IMR-90 (cell line): ENCODE data around the gene UBE2G1. TPM values are rescaled to one million over a fixed set of nuclear protein-coding genes. Genes with fewer than 3 reads are reported as not detected.

Experiments used
- ATAC-seq: fragments of 200-7000 bp; cut with Tn5 transposase; 2 replicates; pipeline ENCODE4 v1.9.1; 2020; ENCODE audit warnings: low read depth, mild to moderate bottlenecking, moderate library complexity
- BruUV-seq: library from RNA; stranded (reverse); fragments of 400-500 nt; replicated peaks from 2 replicates; lab custom pipeline; 2021; lab: Mats Ljungman, UMichigan
- CTCF ChIA-PET: fragments of 300-600 bp; formaldehyde crosslinking; extraction: SDS; loops from one replicate; lab custom pipeline; 2021; ENCODE audit warnings: antibody characterized with exemption; lab: Yijun Ruan, JAX
- POLR2A ChIA-PET: fragments of 300-600 bp; sonication (Branson Sonifier 250); formaldehyde crosslinking; loops from one replicate; lab custom pipeline; 2022; ENCODE audit warnings: antibody characterized with exemption; ENCODE audit not compliant: unreplicated experiment; lab: Charles Lee
- DNase-seq: peaks from one replicate; pipeline ENCODE4 v3.0.0; 2013
- H2AFZ ChIP-seq: replicated peaks from 2 replicates; pipeline ENCODE3; 2013; ENCODE audit warnings: low read length, mild to moderate bottlenecking; ENCODE audit not compliant: poor library complexity
- H2AK5ac ChIP-seq: 2 replicates; pipeline ENCODE4 v1.6.1; 2013; ENCODE audit warnings: low read depth, low read length, inconsistent platforms
- H2AK9ac ChIP-seq: replicated peaks from 2 replicates; pipeline ENCODE3; 2013; ENCODE audit warnings: mild to moderate bottlenecking, low read depth, low read length, moderate library complexity; ENCODE audit not compliant: poor library complexity
- H2BK120ac ChIP-seq: 2 replicates; pipeline ENCODE4 v1.6.1; 2013; ENCODE audit warnings: low read depth, low read length, inconsistent platforms
- H2BK15ac ChIP-seq: 3 replicates; pipeline ENCODE4 v1.6.1; 2013; ENCODE audit warnings: low read depth, low read length, inconsistent platforms
- H2BK20ac ChIP-seq: 2 replicates; pipeline ENCODE4 v1.6.1; 2013; ENCODE audit warnings: low read depth, mild to moderate bottlenecking, inconsistent platforms, low read length, moderate library complexity
- H2BK5ac ChIP-seq: 2 replicates; pipeline ENCODE4 v1.6.1; 2013; ENCODE audit warnings: mild to moderate bottlenecking, low read depth, low read length, inconsistent platforms; ENCODE audit not compliant: poor library complexity, severe bottlenecking
- H3K14ac ChIP-seq: replicated peaks from 2 replicates; pipeline ENCODE4 v1.6.1; 2013; ENCODE audit warnings: low read depth, low read length, inconsistent platforms
- H3K18ac ChIP-seq: 2 replicates; pipeline ENCODE4 v1.6.1; 2013; ENCODE audit warnings: low read depth, low read length, control low read depth
- H3K23ac ChIP-seq: 2 replicates; pipeline ENCODE4 v1.6.1; 2013; ENCODE audit warnings: low read depth, low read length, inconsistent platforms
- H3K27ac ChIP-seq: 2 replicates; pipeline ENCODE4 v1.5.1; 2013; ENCODE audit warnings: mild to moderate bottlenecking, control low read depth, low read length; ENCODE audit not compliant: insufficient read depth
- H3K27me3 ChIP-seq: 2 replicates; pipeline ENCODE4 v1.6.1; 2013; ENCODE audit warnings: low read length; ENCODE audit not compliant: control insufficient read depth, insufficient read depth
- H3K36me3 ChIP-seq: 2 replicates; pipeline ENCODE4 v1.6.1; 2013; ENCODE audit warnings: low read length, mixed read lengths; ENCODE audit not compliant: control insufficient read depth, insufficient read depth
- H3K4ac ChIP-seq: 2 replicates; pipeline ENCODE4 v1.6.1; 2013; ENCODE audit warnings: low read depth, low read length, inconsistent platforms
- H3K4me1 ChIP-seq: 2 replicates; pipeline ENCODE4 v1.6.1; 2013; ENCODE audit warnings: low read length, mixed read lengths; ENCODE audit not compliant: control insufficient read depth, insufficient read depth
- H3K4me2 ChIP-seq: 2 replicates; pipeline ENCODE4 v1.6.1; 2013; ENCODE audit warnings: low read depth, mild to moderate bottlenecking, control low read depth, low read length, moderate library complexity
- H3K4me3 ChIP-seq: 2 replicates; pipeline ENCODE4 v1.5.1; 2013; ENCODE audit warnings: low read depth, mild to moderate bottlenecking, control low read depth, low read length, moderate library complexity; ENCODE audit not compliant: insufficient read depth
- H3K56ac ChIP-seq: 2 replicates; pipeline ENCODE4 v1.6.1; 2013; ENCODE audit warnings: low read length, inconsistent platforms; ENCODE audit not compliant: insufficient read depth; ENCODE audit errors: extremely low read depth
- H3K79me1 ChIP-seq, 2 experiments: 2 replicates each; pipeline ENCODE4 v1.6.1; 2013; ENCODE audit warnings: low read length in 2 of 2, inconsistent platforms in 1 of 2, low read depth in 1 of 2
- H3K9ac ChIP-seq: 2 replicates; pipeline ENCODE4 v1.6.1; 2013; ENCODE audit warnings: low read depth, low read length, control low read depth
- H3K9me1 ChIP-seq: 2 replicates; pipeline ENCODE4 v1.6.1; 2013; ENCODE audit warnings: low read length, inconsistent platforms; ENCODE audit not compliant: insufficient read depth
- H3K9me3 ChIP-seq: 2 replicates; pipeline ENCODE4 v1.6.1; 2013; ENCODE audit warnings: low read length; ENCODE audit not compliant: control insufficient read depth, insufficient read depth
- H4K20me1 ChIP-seq: 2 replicates; pipeline ENCODE4 v1.6.1; 2013; ENCODE audit warnings: low read length, inconsistent platforms; ENCODE audit not compliant: insufficient read depth
- H4K5ac ChIP-seq: 2 replicates; pipeline ENCODE4 v1.6.1; 2013; ENCODE audit warnings: mild to moderate bottlenecking, low read depth, low read length, control low read depth
- H4K8ac ChIP-seq, 2 experiments: 2 replicates each; pipeline ENCODE4 v1.6.1; 2013; ENCODE audit warnings: low read depth in 2 of 2, low read length in 2 of 2, control low read depth in 1 of 2, inconsistent platforms in 1 of 2
- H4K91ac ChIP-seq: 2 replicates; pipeline ENCODE4 v1.6.1; 2013; ENCODE audit warnings: low read depth, low read length, inconsistent platforms; ENCODE audit not compliant: insufficient read depth
- BHLHE40 ChIP-seq: fragments of 150-350 bp; IDR thresholded peaks from 2 replicates; pipeline ENCODE4 v1.6.1; 2016; ENCODE audit warnings: mild to moderate bottlenecking, low read depth, low read length
- CEBPB ChIP-seq: IDR thresholded peaks from 2 replicates; pipeline ENCODE4 v1.6.1; 2012; ENCODE audit warnings: low read depth, low read length, improper control_type of control experiment
- CHD1 ChIP-seq: IDR thresholded peaks from 2 replicates; pipeline ENCODE4 v1.6.1; 2012; ENCODE audit warnings: low read depth, low read length, improper control_type of control experiment
- FOS ChIP-seq: fragments of 150-350 bp; IDR thresholded peaks from 2 replicates; pipeline ENCODE4 v1.6.1; 2016; ENCODE audit warnings: low read depth, low read length
- MAFK ChIP-seq: IDR thresholded peaks from 2 replicates; pipeline ENCODE4 v1.6.1; 2012; ENCODE audit warnings: low read depth, low read length, improper control_type of control experiment
- MAZ ChIP-seq: IDR thresholded peaks from 2 replicates; pipeline ENCODE4 v1.6.1; 2012; ENCODE audit warnings: low read depth, mild to moderate bottlenecking, low read length, improper control_type of control experiment, moderate library complexity, borderline replicate concordance
- MXI1 ChIP-seq: IDR thresholded peaks from 2 replicates; pipeline ENCODE4 v1.6.1; 2012; ENCODE audit warnings: low read depth, mild to moderate bottlenecking, low read length, moderate library complexity, borderline replicate concordance
- NFE2L2 ChIP-seq: fragments of 150-350 bp; IDR thresholded peaks from 2 replicates; pipeline ENCODE4 v1.6.1; 2016; ENCODE audit warnings: low read depth, mild to moderate bottlenecking, low read length
- POLR2A ChIP-seq: IDR thresholded peaks from 2 replicates; pipeline ENCODE4 v1.6.1; 2012; ENCODE audit warnings: mild to moderate bottlenecking, low read depth, low read length
- RAD21 ChIP-seq: IDR thresholded peaks from 2 replicates; pipeline ENCODE4 v1.6.1; 2012; ENCODE audit warnings: low read length, improper control_type of control experiment
- RCOR1 ChIP-seq: IDR thresholded peaks from 2 replicates; pipeline ENCODE4 v1.6.1; 2012; ENCODE audit warnings: mild to moderate bottlenecking, low read length, improper control_type of control experiment; ENCODE audit not compliant: insufficient replicate concordance
- RFX5 ChIP-seq: IDR thresholded peaks from 2 replicates; pipeline ENCODE4 v1.8.0; 2012; ENCODE audit warnings: low read depth, mild to moderate bottlenecking, low read length, moderate library complexity
- SMC3 ChIP-seq: fragments of 150-350 bp; IDR thresholded peaks from 2 replicates; pipeline ENCODE4 v1.6.1; 2016; ENCODE audit warnings: low read depth, mild to moderate bottlenecking, antibody characterized with exemption, low read length, moderate library complexity
- WGBS, 2 experiments: methylation state at CpG; one replicate each; pipeline versions ENCODE4 v1.1.5 to v1.1.7; 2013; ENCODE audit warnings: missing lambda C conversion rate in 2 of 2; ENCODE audit not compliant: insufficient read length in 1 of 2; ENCODE audit errors: extremely low coverage in 2 of 2; 5-methylcytosine and 5-hydroxymethylcytosine counted together
- dilution Hi-C: fragments of 300-500 bp; cut with HindIII; formaldehyde crosslinking; loops from one replicate; pipeline ENCODE4 v1.14.3; 2018; ENCODE audit warnings: low sequenced_read_pairs; ENCODE audit not compliant: unreplicated experiment
- in situ Hi-C: fragments of 300-500 bp; cut with MboI; formaldehyde crosslinking; loops from 3 replicates; pipeline ENCODE4 v1.14.3; 2019; ENCODE audit warnings: low sequenced_read_pairs, inconsistent platforms, mixed read lengths
- intact Hi-C: fragments of 100-400 bp; cut with micrococcal nuclease; formaldehyde crosslinking; loops from 2 replicates; pipeline ENCODE4 v1.10.0; 2022
- polyA plus RNA-seq, 3 experiments: library from polyadenylated mRNA; depleted of rRNA; stranded (reverse); fragments of >200 nt; gene quantifications; 2 replicates each; pipeline ENCODE4 v1.2.3, GENCODE V29; 2012; ENCODE audit warnings: low replicate concordance in 1 of 3
- total RNA-seq: library from RNA; depleted of rRNA; stranded (reverse); fragments of >200 nt; gene quantifications from 2 replicates; pipeline ENCODE4 v1.2.3, GENCODE V29; 2012
- TF ChIP-seq, protein P1 (sequence below): fragments of 150-350 bp; IDR thresholded peaks from 2 replicates; pipeline ENCODE4 v1.6.1; 2017; ENCODE audit warnings: mild to moderate bottlenecking, antibody characterized with exemption, low read length, low read depth
- TF ChIP-seq, protein P2 (sequence below): conservative IDR thresholded peaks from 2 replicates; pipeline ENCODE4 v1.5.1; 2012; ENCODE audit warnings: mild to moderate bottlenecking, low read depth, low read length, improper control_type of control experiment
- TF ChIP-seq, protein P3 (sequence below): fragments of 150-350 bp; IDR thresholded peaks from 2 replicates; pipeline ENCODE4 v1.6.1; 2016; ENCODE audit warnings: low read depth, mild to moderate bottlenecking, low read length, moderate library complexity, borderline replicate concordance

Gene UBE2G1
- total and polyA plus RNA-seq, 2 of the 4 experiments (the other 2 are of a cell fraction) = 26.3 to 26.6 TPM

DNA sequence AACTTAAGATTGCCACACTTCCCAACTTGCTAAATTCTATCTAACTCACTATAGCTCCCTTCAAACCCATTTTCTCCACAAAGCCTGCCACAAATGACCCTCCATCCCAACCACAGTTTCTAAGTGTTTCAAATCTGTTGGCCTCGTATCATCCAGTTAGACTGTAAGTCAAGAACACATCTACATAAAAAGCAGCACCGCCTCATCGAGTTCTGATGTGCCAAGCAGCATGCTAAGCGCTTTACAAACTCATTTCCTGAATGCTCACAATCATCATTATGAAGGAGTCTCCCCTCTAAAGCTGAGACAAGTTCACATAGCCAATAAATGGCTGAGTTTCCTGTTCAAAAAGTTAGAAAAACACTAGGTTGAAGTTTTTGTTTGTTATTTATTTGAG lies 93.5 kb downstream of the UBE2G1 start:
- CTCF ChIA-PET = no interaction called here
- WGBS, 2 experiments = 100% methylated on average over 1 of the region's 4 CpGs; no CpG with 5 or more reads in 1 of the 2 experiments

More for the DNA sequence above, 93.5 kb downstream of the UBE2G1 start:
- H3K79me1 ChIP-seq = peaks cover 26 to 47% of the 10 kb centered on the region in 2 experiments
- H2BK15ac ChIP-seq = no peak overlapping the region
- intact Hi-C loops = no loop called here
- H2AK9ac ChIP-seq = no peak overlapping the region
- no TSS peak for BruUV-seq
- no peak overlapping the region for H3K4me3 ChIP-seq
- no peak overlapping the region for H3K9ac ChIP-seq
- H3K9me3 ChIP-seq = no peaks in the 10 kb centered on the region
- no peak overlapping the region for H2AFZ ChIP-seq
- no peaks in the 10 kb centered on the region for H3K27me3 ChIP-seq
- H4K91ac ChIP-seq = no peak overlapping the region
- no peak for DNase-seq
- H3K14ac ChIP-seq = no peak overlapping the region
- H3K56ac ChIP-seq = no peak overlapping the region
- no peak overlapping the region for H4K8ac ChIP-seq
- no peak overlapping the region for H2BK20ac ChIP-seq
- H3K23ac ChIP-seq = no peak overlapping the region
- POLR2A ChIA-PET = no interaction called here
- H2BK5ac ChIP-seq = no peak overlapping the region
- no peak overlapping the region for H3K27ac ChIP-seq
- H3K4me1 ChIP-seq = no peaks in the 10 kb centered on the region
- in situ Hi-C loops = no loop called here
- no peak overlapping the region for H4K5ac ChIP-seq
- H3K18ac ChIP-seq = no peak overlapping the region
- ATAC-seq = no peak
- no peak overlapping the region for H2AK5ac ChIP-seq
- H3K36me3 ChIP-seq = peaks cover 13% of the 10 kb centered on the region
- dilution Hi-C loops = no loop called here
- TF ChIP-seq FOS = no peak
- no peak for TF ChIP-seq MXI1
- TF ChIP-seq RFX5 = no peak
- TF ChIP-seq MAZ = no peak
- no peak for TF ChIP-seq CHD1
- no peak for TF ChIP-seq RCOR1
- TF ChIP-seq, protein P1, sequence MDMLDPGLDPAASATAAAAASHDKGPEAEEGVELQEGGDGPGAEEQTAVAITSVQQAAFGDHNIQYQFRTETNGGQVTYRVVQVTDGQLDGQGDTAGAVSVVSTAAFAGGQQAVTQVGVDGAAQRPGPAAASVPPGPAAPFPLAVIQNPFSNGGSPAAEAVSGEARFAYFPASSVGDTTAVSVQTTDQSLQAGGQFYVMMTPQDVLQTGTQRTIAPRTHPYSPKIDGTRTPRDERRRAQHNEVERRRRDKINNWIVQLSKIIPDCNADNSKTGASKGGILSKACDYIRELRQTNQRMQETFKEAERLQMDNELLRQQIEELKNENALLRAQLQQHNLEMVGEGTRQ = no peak
- no peak for TF ChIP-seq CEBPB
- TF ChIP-seq, protein P2, sequence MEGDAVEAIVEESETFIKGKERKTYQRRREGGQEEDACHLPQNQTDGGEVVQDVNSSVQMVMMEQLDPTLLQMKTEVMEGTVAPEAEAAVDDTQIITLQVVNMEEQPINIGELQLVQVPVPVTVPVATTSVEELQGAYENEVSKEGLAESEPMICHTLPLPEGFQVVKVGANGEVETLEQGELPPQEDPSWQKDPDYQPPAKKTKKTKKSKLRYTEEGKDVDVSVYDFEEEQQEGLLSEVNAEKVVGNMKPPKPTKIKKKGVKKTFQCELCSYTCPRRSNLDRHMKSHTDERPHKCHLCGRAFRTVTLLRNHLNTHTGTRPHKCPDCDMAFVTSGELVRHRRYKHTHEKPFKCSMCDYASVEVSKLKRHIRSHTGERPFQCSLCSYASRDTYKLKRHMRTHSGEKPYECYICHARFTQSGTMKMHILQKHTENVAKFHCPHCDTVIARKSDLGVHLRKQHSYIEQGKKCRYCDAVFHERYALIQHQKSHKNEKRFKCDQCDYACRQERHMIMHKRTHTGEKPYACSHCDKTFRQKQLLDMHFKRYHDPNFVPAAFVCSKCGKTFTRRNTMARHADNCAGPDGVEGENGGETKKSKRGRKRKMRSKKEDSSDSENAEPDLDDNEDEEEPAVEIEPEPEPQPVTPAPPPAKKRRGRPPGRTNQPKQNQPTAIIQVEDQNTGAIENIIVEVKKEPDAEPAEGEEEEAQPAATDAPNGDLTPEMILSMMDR = no peak
- TF ChIP-seq POLR2A = no peak
- TF ChIP-seq MAFK = no peak
- no peak for TF ChIP-seq SMC3
- TF ChIP-seq, protein P3, sequence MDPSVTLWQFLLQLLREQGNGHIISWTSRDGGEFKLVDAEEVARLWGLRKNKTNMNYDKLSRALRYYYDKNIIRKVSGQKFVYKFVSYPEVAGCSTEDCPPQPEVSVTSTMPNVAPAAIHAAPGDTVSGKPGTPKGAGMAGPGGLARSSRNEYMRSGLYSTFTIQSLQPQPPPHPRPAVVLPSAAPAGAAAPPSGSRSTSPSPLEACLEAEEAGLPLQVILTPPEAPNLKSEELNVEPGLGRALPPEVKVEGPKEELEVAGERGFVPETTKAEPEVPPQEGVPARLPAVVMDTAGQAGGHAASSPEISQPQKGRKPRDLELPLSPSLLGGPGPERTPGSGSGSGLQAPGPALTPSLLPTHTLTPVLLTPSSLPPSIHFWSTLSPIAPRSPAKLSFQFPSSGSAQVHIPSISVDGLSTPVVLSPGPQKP = no peak
- TF ChIP-seq NFE2L2 = no peak
- no peak for TF ChIP-seq RAD21
- TF ChIP-seq BHLHE40 = no peak
- no peak overlapping the region for H3K4ac ChIP-seq
- no peak overlapping the region for H3K4me2 ChIP-seq
- H4K20me1 ChIP-seq = peaks cover 9% of the 10 kb centered on the region; the same call in 1 of the 2 replicates
- no peak overlapping the region for H2BK120ac ChIP-seq
- peaks cover 15% of the 10 kb centered on the region for H3K9me1 ChIP-seq
